Panc1 (cell line): ENCODE measurements around the gene MAST4. TPM values are rescaled to one million over a fixed set of nuclear protein-coding genes. Genes with fewer than 3 reads are reported as not detected.

Source experiments
- ATAC-seq: fragments of 200-7000 bp; cut with Tn5 transposase; 2 replicates; pipeline ENCODE4 v1.9.1; 2020; ENCODE audit warnings: mild to moderate bottlenecking, moderate library complexity
- BruUV-seq: library from RNA; stranded (reverse); fragments of 400-500 nt; replicated peaks from 2 replicates; lab custom pipeline; 2021; lab: Mats Ljungman, UMichigan
- CTCF ChIA-PET: fragments of 300-600 bp; sonication (Branson Sonifier 250); formaldehyde crosslinking; loops from one replicate; lab custom pipeline; 2022; ENCODE audit warnings: antibody characterized with exemption; lab: Charles Lee
- POLR2A ChIA-PET: fragments of 300-600 bp; sonication (Branson Sonifier 250); formaldehyde crosslinking; loops from one replicate; lab custom pipeline; 2022; ENCODE audit warnings: antibody characterized with exemption; lab: Charles Lee
- DNase-seq: peaks from one replicate; pipeline ENCODE4 v3.0.0-alpha.2; 2010; ENCODE audit warnings: low read depth, low spot score
- H3K27ac ChIP-seq: 2 replicates; pipeline ENCODE4 v1.5.1; 2011; ENCODE audit warnings: mild to moderate bottlenecking, low read length, inconsistent platforms
- H3K27me3 ChIP-seq: fragments of 200-500 bp; sonication (Bioruptor generic); 2 replicates; pipeline ENCODE4 v1.6.0; 2014; ENCODE audit warnings: low read length, inconsistent platforms; ENCODE audit not compliant: control insufficient read depth, insufficient read depth
- H3K36me3 ChIP-seq: fragments of 200-500 bp; sonication (Bioruptor generic); 2 replicates; pipeline ENCODE4 v1.5.1; 2014; ENCODE audit warnings: inconsistent platforms, mild to moderate bottlenecking, low read length, moderate library complexity; ENCODE audit not compliant: control insufficient read depth, insufficient read depth
- H3K4me1 ChIP-seq: 2 replicates; pipeline ENCODE4 v1.5.1; 2011; ENCODE audit warnings: inconsistent platforms, mild to moderate bottlenecking, low read length, moderate library complexity; ENCODE audit not compliant: control insufficient read depth, insufficient read depth
- H3K4me3 ChIP-seq, 2 experiments: 2 replicates each; pipeline ENCODE4 v1.5.1; 2011 to 2012; ENCODE audit warnings: low read depth in 2 of 2, low read length in 2 of 2, mild to moderate bottlenecking in 2 of 2, inconsistent platforms in 1 of 2, moderate library complexity in 1 of 2
- H3K9me3 ChIP-seq: fragments of 200-500 bp; sonication (Bioruptor generic); 2 replicates; pipeline ENCODE4 v1.5.1; 2014; ENCODE audit warnings: low read depth, mild to moderate bottlenecking, inconsistent platforms, low read length, moderate library complexity; ENCODE audit not compliant: control insufficient read depth, insufficient read depth
- POLR2AphosphoS5 ChIP-seq: IDR thresholded peaks from 2 replicates; pipeline ENCODE4 v1.6.1; 2012; ENCODE audit warnings: mild to moderate bottlenecking, low read depth, low read length, moderate library complexity
- SIN3A ChIP-seq: IDR thresholded peaks from 2 replicates; pipeline ENCODE4 v1.6.1; 2012; ENCODE audit warnings: low read depth, mild to moderate bottlenecking, low read length, moderate library complexity, borderline replicate concordance; ENCODE audit not compliant: insufficient read depth
- TCF7L2 ChIP-seq: IDR thresholded peaks from 2 replicates; pipeline ENCODE4 v1.6.1; 2011; ENCODE audit warnings: mild to moderate bottlenecking, low read depth, low read length, inconsistent platforms
- in situ Hi-C: cut with HindIII; loops from 2 replicates; pipeline ENCODE4 v1.10.0; 2016; ENCODE audit warnings: low sequenced_read_pairs, low pct_unique_long_range_greater_than_20kb
- intact Hi-C: fragments of 100-400 bp; cut with micrococcal nuclease; formaldehyde crosslinking; loops from one replicate; pipeline ENCODE4 v1.10.0; 2022; ENCODE audit not compliant: unreplicated experiment
- total RNA-seq: library from RNA; stranded (reverse); gene quantifications from one replicate; pipeline ENCODE4 v1.2.1, GENCODE V29; 2021; ENCODE audit not compliant: unreplicated experiment
- TF ChIP-seq, protein P1 (sequence below), 2 experiments: IDR thresholded peaks; 2 replicates each; pipeline ENCODE4 v1.6.1; 2011 to 2012; ENCODE audit warnings: low read depth in 2 of 2, control low read depth in 1 of 2, low read length in 1 of 2, mild to moderate bottlenecking in 1 of 2, moderate library complexity in 1 of 2; ENCODE audit not compliant: insufficient read depth in 1 of 2
- TF ChIP-seq, protein P2 (sequence below): fragments of 450-650 bp; IDR thresholded peaks from 2 replicates; pipeline ENCODE4 v1.5.1; 2017; ENCODE audit warnings: mild to moderate bottlenecking

The MAST4 gene
- total RNA-seq, 1 experiment from 2014 or later: 1.8 TPM

DNA sequence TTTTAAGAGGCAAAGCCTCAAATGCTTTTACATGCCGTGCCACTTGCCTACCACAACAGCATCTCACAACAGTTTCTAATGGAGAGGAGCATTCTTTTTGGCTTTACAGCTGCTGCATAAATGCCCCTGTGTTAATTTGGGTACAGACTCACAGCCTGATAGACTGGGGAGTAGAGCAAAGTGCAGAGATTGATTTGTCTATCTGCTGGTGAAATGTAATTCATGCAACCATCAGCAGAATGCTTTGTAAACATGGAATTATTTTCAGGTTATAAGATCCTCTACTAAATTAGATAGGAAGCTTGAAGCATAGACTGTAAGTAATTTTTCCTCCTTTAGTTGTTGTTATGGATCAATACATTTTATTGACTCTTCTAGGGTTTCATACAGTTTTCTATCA lies 430.1 kb downstream of the MAST4 start:
- CTCF ChIA-PET: no interaction called here
- in situ Hi-C loops (no loop called here), intact Hi-C loops (no loop called here)
- POLR2A ChIA-PET: no interaction called here
- no peaks in the 10 kb centered on the region for H3K27me3 ChIP-seq
- H3K4me1 ChIP-seq: no peaks in the 10 kb centered on the region
- BruUV-seq: no TSS peak
- H3K4me3 ChIP-seq: no peak overlapping the region
- no peaks in the 10 kb centered on the region for H3K9me3 ChIP-seq
- TF ChIP-seq, protein P1, sequence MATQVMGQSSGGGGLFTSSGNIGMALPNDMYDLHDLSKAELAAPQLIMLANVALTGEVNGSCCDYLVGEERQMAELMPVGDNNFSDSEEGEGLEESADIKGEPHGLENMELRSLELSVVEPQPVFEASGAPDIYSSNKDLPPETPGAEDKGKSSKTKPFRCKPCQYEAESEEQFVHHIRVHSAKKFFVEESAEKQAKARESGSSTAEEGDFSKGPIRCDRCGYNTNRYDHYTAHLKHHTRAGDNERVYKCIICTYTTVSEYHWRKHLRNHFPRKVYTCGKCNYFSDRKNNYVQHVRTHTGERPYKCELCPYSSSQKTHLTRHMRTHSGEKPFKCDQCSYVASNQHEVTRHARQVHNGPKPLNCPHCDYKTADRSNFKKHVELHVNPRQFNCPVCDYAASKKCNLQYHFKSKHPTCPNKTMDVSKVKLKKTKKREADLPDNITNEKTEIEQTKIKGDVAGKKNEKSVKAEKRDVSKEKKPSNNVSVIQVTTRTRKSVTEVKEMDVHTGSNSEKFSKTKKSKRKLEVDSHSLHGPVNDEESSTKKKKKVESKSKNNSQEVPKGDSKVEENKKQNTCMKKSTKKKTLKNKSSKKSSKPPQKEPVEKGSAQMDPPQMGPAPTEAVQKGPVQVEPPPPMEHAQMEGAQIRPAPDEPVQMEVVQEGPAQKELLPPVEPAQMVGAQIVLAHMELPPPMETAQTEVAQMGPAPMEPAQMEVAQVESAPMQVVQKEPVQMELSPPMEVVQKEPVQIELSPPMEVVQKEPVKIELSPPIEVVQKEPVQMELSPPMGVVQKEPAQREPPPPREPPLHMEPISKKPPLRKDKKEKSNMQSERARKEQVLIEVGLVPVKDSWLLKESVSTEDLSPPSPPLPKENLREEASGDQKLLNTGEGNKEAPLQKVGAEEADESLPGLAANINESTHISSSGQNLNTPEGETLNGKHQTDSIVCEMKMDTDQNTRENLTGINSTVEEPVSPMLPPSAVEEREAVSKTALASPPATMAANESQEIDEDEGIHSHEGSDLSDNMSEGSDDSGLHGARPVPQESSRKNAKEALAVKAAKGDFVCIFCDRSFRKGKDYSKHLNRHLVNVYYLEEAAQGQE (IDR thresholded peaks at IDR 0.05; ENCODE audit: insufficient read depth in 1 of 2, low read depth in 2 of 2, low read length in 1 of 2): no peak
- TF ChIP-seq SIN3A (no peak), POLR2AphosphoS5 (no peak)
- ATAC-seq: no peak
- no peak for DNase-seq
- H3K27ac ChIP-seq: no peak overlapping the region
- no peaks in the 10 kb centered on the region for H3K36me3 ChIP-seq

DNA sequence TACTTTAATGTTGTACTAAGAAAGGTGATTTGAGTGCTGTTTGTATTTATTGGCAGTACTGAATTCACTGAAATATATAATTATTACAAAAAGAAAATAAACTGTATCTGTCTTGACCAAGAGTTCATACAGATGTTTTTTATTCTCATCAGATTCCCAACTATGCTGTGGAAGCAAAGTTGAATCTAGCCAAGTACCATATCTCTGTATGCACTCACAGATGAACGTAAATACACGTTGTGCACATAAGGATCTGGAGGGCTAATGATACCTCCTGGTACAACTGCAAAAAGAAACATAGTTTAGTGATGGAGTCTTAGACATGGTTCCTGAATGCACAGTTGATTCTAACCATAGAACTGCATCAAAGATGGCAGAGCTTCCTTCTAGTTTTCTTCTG lies 431.0 kb downstream of the MAST4 start:
- BruUV-seq: no TSS peak
- no peak for ATAC-seq
- in situ Hi-C loops (no loop called here), intact Hi-C loops (no loop called here)
- TF ChIP-seq POLR2AphosphoS5: no peak
- no peak for TF ChIP-seq SIN3A
- no peak for TF ChIP-seq TCF7L2
- TF ChIP-seq, protein P2, sequence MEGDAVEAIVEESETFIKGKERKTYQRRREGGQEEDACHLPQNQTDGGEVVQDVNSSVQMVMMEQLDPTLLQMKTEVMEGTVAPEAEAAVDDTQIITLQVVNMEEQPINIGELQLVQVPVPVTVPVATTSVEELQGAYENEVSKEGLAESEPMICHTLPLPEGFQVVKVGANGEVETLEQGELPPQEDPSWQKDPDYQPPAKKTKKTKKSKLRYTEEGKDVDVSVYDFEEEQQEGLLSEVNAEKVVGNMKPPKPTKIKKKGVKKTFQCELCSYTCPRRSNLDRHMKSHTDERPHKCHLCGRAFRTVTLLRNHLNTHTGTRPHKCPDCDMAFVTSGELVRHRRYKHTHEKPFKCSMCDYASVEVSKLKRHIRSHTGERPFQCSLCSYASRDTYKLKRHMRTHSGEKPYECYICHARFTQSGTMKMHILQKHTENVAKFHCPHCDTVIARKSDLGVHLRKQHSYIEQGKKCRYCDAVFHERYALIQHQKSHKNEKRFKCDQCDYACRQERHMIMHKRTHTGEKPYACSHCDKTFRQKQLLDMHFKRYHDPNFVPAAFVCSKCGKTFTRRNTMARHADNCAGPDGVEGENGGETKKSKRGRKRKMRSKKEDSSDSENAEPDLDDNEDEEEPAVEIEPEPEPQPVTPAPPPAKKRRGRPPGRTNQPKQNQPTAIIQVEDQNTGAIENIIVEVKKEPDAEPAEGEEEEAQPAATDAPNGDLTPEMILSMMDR: no peak
- TF ChIP-seq, protein P1 (IDR thresholded peaks at IDR 0.05; ENCODE audit: insufficient read depth in 1 of 2, low read depth in 2 of 2, low read length in 1 of 2): no peak
- Histone ChIP-seq H3K27me3 (no peaks in the 10 kb centered on the region), H3K4me3 (no peak overlapping the region), H3K9me3 (no peaks in the 10 kb centered on the region), H3K27ac (no peak overlapping the region), H3K36me3 (no peaks in the 10 kb centered on the region), H3K4me1 (no peaks in the 10 kb centered on the region)
- ChIA-PET POLR2A (no interaction called here), CTCF (no interaction called here)
- no peak for DNase-seq
